Adrenal gland (tissue), 12 donors: ENCODE measurements around the gene GRID1. TPM values are rescaled to one million over a fixed set of nuclear protein-coding genes. Genes with fewer than 3 reads are reported as not detected.

Experiments
- DNase-seq, 7 donors: peaks; one replicate each; pipeline ENCODE4 v3.0.0-alpha.2; 2019 to 2020
- H3K27ac ChIP-seq, 5 donors: fragments of 200-600 bp; sonication (generic) in 4 of 5; 1 replicate in 3 of 5; 2 replicates in 2 of 5; pipeline versions ENCODE4 v1.5.1 to v1.8.0; 2016 to 2020; ENCODE audit warnings: mild to moderate bottlenecking in 1 of 5
- H3K27me3 ChIP-seq: fragments of 200-600 bp; 2 replicates; pipeline ENCODE4 v1.8.0; 2021
- H3K36me3 ChIP-seq, 2 donors: fragments of 200-600 bp; replicated peaks in 1 of 2; 1 replicate in 1 of 2; 2 replicates in 1 of 2; pipeline versions ENCODE4 v1.5.1 to v1.8.0; 2018 to 2022
- H3K4me1 ChIP-seq, 2 donors: fragments of 200-600 bp; replicated peaks in 1 of 2; 1 replicate in 1 of 2; 2 replicates in 1 of 2; pipeline versions ENCODE4 v1.5.1 to v1.8.0; 2018 to 2021
- H3K4me3 ChIP-seq, 4 donors: fragments of 200-600 bp; sonication (generic) in 3 of 4; one replicate each; pipeline ENCODE4 v1.5.1; 2016 to 2018
- H3K9me3 ChIP-seq, 3 donors: fragments of 200-600 bp; sonication (generic) in 1 of 3; replicated peaks in 1 of 3; 1 replicate in 2 of 3; 2 replicates in 1 of 3; pipeline versions ENCODE4 v1.5.1 to v1.8.0; 2016 to 2021
- CTCF ChIP-seq, 6 experiments: fragments of 450-650 bp in 4 of 6; fragments of 200-600 bp in 2 of 6; sonication (generic) in 1 of 6; IDR thresholded peaks; 1 replicate in 5 of 6; 2 replicates in 1 of 6; pipeline versions ENCODE4 v1.5.1 to v1.8.0; 2016 to 2021; ENCODE audit warnings: antibody characterized with exemption in 6 of 6, mild to moderate bottlenecking in 2 of 6, moderate library complexity in 1 of 6
- POLR2A ChIP-seq, 2 donors: fragments of 450-650 bp; IDR thresholded peaks; one replicate each; pipeline ENCODE4 v1.6.1; 2017; ENCODE audit warnings: antibody characterized with exemption in 2 of 2, mild to moderate bottlenecking in 2 of 2, moderate library complexity in 1 of 2
- WGBS, 4 donors: extraction: QIAGEN DNeasy Blood & Tissue Kit in 2 of 4; methylation state at CpG; one replicate each; pipeline versions ENCODE4 v1.1.5 to v1.1.7; 2013 to 2017; 5-methylcytosine and 5-hydroxymethylcytosine counted together
- intact Hi-C, 2 donors: fragments of 100-400 bp; cut with DNase I; formaldehyde crosslinking; loops; one replicate each; pipeline versions ENCODE4 v1.14.1 to v1.15.0; 2022 to 2023
- polyA plus RNA-seq, 3 donors: library from polyadenylated mRNA; stranded (reverse); fragments of 200-250 nt in 2 of 3; fragments of 350-450 nt in 1 of 3; fragmentation: Illumina TruSeq in 1 of 3; extraction: RNeasy Lipid Tissue Mini Kit (QIAGEN cat#74804) in 1 of 3; gene quantifications; one replicate each; pipeline ENCODE4 v1.2.3, GENCODE V29; 2013 to 2014
- total RNA-seq, 9 donors: library from RNA; depleted of rRNA in 4 of 9; stranded (reverse); fragments of >200 nt in 4 of 9; fragments of 120-200 nt in 1 of 9; fragmentation: NEBNext Ultra II Directional in 1 of 9; extraction: Animal tissue kit (Norgen Biotek cat#: 25700) in 1 of 9; gene quantifications; one replicate each; pipeline versions ENCODE4 v1.1.0 to v1.2.4, GENCODE V29; 2013 to 2023
- donor health status: healthy with polysubstance abuse.
- donor health status: Bipolar disorder and iron deficiency.
- donor health status: DM: yes; HTN: yes; CAD: no.
- donor health status: DM: no; HTN: no; CAD: no.
- donor health status: DM: no; HTN: no; CAD: no.
- donor health status: DM: yes; HTN: yes; CAD: no.

Gene GRID1
- total and polyA plus RNA-seq, 12 donors = 2.2 to 8.0 (median 4.1) TPM

DNA sequence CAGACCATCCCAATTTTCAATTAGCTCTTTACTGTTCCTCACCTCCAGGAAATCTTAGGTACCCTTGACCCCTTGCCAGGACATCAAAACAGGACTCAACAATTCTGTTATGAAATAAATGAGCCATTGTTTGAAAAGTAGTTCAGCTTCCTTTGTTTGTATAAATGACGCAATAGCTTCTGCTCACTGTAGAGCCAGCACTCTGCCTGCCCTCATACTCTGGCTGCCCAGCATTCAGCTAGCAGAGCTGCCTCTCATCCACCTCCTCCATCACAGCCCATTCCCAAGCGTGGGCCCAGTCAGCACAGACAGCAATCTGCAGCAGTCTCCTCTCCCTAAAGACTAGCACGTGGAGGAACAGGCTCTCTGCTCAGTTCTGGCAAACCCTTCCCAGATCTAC, 478.6 kb downstream of the GRID1 start:
- intact Hi-C loops = no loop called here
- Histone ChIP-seq H3K27me3 (no peaks in the 10 kb centered on the region), H3K4me1 (no peaks in the 10 kb centered on the region), H3K27ac (no peak overlapping the region), H3K36me3 (no peaks in the 10 kb centered on the region), H3K9me3 (peaks cover 0 to 4% (median 0%) of the 10 kb centered on the region in 3 donors), H3K4me3 (no peak overlapping the region)
- 70 to 79% (median 75%) methylated on average over 3 of the region's 3 CpGs for WGBS, 4 donors
- no peak for DNase-seq
- TF ChIP-seq CTCF (IDR thresholded peaks at IDR 0.05) (no peak), POLR2A (IDR thresholded peaks at IDR 0.05) (no peak)

GRCh38 chr10:85874208-85874607, 492.4 kb downstream of the GRID1 start:
- intact Hi-C loops = no loop called here
- H3K27ac ChIP-seq = no peak overlapping the region
- H3K4me1 ChIP-seq = no peaks in the 10 kb centered on the region

GRCh38 chr10:85873063-85873462, 493.5 kb downstream of the GRID1 start:
- no peak for TF ChIP-seq POLR2A (IDR thresholded peaks at IDR 0.05)
- TF ChIP-seq CTCF (IDR thresholded peaks at IDR 0.05) = no peak
- Histone ChIP-seq H3K9me3 (no peaks in the 10 kb centered on the region), H3K27me3 (no peaks in the 10 kb centered on the region), H3K4me1 (no peaks in the 10 kb centered on the region), H3K36me3 (no peaks in the 10 kb centered on the region), H3K4me3 (no peak overlapping the region), H3K27ac (no peak overlapping the region)
- whole genome bisulfite sequencing, 4 donors = 76 to 88% (median 84%) methylated on average over 3 of the region's 3 CpGs
- no peak for DNase-seq
- intact Hi-C loops = no loop called here

More at GRCh38 chr10:85874208-85874607, 492.4 kb downstream of the GRID1 start:
- no peak overlapping the region for H3K4me3 ChIP-seq
- no peak for DNase-seq
- H3K27me3 ChIP-seq = no peaks in the 10 kb centered on the region
- no peaks in the 10 kb centered on the region for H3K36me3 ChIP-seq
- TF ChIP-seq CTCF (IDR thresholded peaks at IDR 0.05) (no peak), POLR2A (IDR thresholded peaks at IDR 0.05) (no peak)
- no peaks in the 10 kb centered on the region for H3K9me3 ChIP-seq

DNA sequence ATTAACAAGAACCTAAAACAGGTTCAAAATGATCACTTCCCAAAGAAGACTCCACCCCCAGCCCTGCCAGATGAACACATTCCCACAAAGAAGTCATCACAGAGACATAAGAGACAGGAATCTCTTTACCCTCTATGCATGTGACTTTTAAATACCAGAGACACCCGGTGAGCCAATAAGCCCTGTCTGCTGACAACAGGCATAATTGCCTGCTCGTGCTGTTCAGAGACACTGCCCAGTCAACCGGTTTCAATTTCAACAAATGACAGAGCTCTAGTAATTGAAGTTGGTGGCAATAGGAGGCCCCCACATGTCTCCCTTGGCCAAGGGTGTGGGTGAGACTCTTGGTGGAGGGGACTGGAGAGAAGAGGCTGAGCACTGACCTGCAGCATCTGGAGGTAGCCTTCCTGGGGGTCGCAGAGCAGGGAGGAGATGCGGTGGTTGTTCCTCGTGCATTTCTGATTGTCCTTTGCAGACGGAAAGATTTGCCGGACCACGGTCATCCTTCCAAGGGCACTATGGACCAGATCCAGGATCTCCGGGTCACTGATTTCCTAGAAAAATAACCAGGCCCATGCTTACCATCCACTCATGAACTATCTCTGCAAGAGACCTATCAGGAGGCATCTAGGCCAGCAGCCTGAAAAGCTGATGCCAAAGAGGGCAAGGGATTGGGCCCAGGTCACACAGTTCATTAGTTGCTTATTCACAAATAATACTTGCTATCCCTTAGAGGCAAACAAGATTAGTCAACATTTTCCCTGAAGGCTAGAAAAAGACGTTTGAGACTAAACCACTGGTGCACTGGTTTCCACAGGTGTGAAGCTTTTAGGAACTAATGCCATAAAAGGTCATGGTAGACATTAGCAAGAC, 497.7 kb downstream of the GRID1 start:
- no peaks in the 10 kb centered on the region for H3K27me3 ChIP-seq
- H3K36me3 ChIP-seq = no peaks in the 10 kb centered on the region
- 84 to 89% (median 86%) methylated on average over 7 to 11 of the region's 11 CpGs for WGBS, 4 donors
- TF ChIP-seq CTCF (IDR thresholded peaks at IDR 0.05) (no peak), POLR2A (IDR thresholded peaks at IDR 0.05) (no peak)
- intact Hi-C loops = no loop called here
- no peaks in the 10 kb centered on the region for H3K4me1 ChIP-seq
- H3K4me3 ChIP-seq = no peak overlapping the region
- H3K9me3 ChIP-seq = no peaks in the 10 kb centered on the region
- DNase-seq = no peak
- no peak overlapping the region for H3K27ac ChIP-seq
